ENCODE data around the gene KCNK7. TPM values are rescaled to one million over a fixed set of nuclear protein-coding genes. Genes with fewer than 3 reads are reported as not detected.

KCNK7 gene
- total and polyA plus RNA-seq, 8 donors, result 0.21 to 2.0 (median 0.48) TPM; not detected in 1

- peak within 1 kb of the TSS; percentile 68 to 91 for H3K4me3 ChIP-seq
- H3K36me3 ChIP-seq, result peaks cover 0 to 6% of the 10 kb centered on the region in 2 donors
- peak within 1 kb of the TSS; percentile 89 to 99 for H3K27ac ChIP-seq
- peaks cover 47 to 77% of the 10 kb centered on the region in 2 donors for H3K4me1 ChIP-seq
- TF ChIP-seq CTCF (IDR thresholded peaks at IDR 0.05), result no peak
- ATAC-seq, result peak; percentile 34
- H3K9me3 ChIP-seq, result no peaks in the 10 kb centered on the region
- no peaks in the 10 kb centered on the region for H3K27me3 ChIP-seq
- DNase-seq, result peak; percentile 84 to 99 (median 92)
- intact Hi-C loops (cut with DNase I), result no loop called here
These were observed 23.1 kb downstream of the KCNK7 start, which contains the start of gene FAM89B for GRCh38 chr11:65572356-65573051. Gene FAM89B (plus strand): TSS chr11:65572538. CDS start chr11:65572670, 132 bp downstream.

DNA sequence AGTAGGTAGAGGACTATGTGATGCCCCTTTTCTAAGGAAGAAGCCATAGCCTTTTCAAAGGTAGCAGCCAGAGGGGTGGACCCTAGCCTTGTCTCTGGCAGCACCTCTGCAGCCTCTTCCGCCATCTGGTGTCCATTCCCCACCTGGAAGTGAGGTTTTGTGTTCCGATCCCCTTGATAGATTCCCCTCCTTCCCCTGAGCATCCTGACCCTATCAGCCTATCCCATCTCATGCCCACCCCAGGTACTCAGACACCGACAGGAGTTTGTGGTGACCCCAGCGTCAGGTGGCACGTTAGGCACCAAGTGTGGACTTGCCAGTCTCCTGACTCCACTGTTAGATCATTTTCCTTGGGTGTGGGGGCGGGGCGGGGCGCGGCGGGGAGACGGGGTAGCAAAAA, 23.7 kb downstream of the KCNK7 start:
- Histone ChIP-seq H3K9me3 (no peaks in the 10 kb centered on the region), H3K4me1 (peaks cover 41 to 72% of the 10 kb centered on the region in 2 donors), H3K27ac (peak overlapping the region; percentile 69 to 99), H3K4me3 (peak overlapping the region; percentile 68 to 91), H3K27me3 (no peaks in the 10 kb centered on the region), H3K36me3 (peaks cover 0 to 6% of the 10 kb centered on the region in 2 donors)
- DNase-seq (no peak), ATAC-seq (no peak)
- no peak for TF ChIP-seq CTCF (IDR thresholded peaks at IDR 0.05)
- intact Hi-C loops (cut with DNase I), result no loop called here

GRCh38 chr11:65571420-65571819, 24.2 kb downstream of the KCNK7 start:
- peaks cover 40 to 67% of the 10 kb centered on the region in 2 donors for H3K4me1 ChIP-seq
- H3K9me3 ChIP-seq, result no peaks in the 10 kb centered on the region
- no peak for ATAC-seq
- peak overlapping the region in 1 of 2 donors; percentile 91 for H3K4me3 ChIP-seq
- no peak for DNase-seq
- peaks cover 0 to 6% of the 10 kb centered on the region in 2 donors for H3K36me3 ChIP-seq
- peak overlapping the region in 1 of 2 donors; percentile 99 for H3K27ac ChIP-seq
- H3K27me3 ChIP-seq, result no peaks in the 10 kb centered on the region
- intact Hi-C loops (cut with DNase I), result no loop called here
- TF ChIP-seq CTCF (IDR thresholded peaks at IDR 0.05), result no peak

DNA sequence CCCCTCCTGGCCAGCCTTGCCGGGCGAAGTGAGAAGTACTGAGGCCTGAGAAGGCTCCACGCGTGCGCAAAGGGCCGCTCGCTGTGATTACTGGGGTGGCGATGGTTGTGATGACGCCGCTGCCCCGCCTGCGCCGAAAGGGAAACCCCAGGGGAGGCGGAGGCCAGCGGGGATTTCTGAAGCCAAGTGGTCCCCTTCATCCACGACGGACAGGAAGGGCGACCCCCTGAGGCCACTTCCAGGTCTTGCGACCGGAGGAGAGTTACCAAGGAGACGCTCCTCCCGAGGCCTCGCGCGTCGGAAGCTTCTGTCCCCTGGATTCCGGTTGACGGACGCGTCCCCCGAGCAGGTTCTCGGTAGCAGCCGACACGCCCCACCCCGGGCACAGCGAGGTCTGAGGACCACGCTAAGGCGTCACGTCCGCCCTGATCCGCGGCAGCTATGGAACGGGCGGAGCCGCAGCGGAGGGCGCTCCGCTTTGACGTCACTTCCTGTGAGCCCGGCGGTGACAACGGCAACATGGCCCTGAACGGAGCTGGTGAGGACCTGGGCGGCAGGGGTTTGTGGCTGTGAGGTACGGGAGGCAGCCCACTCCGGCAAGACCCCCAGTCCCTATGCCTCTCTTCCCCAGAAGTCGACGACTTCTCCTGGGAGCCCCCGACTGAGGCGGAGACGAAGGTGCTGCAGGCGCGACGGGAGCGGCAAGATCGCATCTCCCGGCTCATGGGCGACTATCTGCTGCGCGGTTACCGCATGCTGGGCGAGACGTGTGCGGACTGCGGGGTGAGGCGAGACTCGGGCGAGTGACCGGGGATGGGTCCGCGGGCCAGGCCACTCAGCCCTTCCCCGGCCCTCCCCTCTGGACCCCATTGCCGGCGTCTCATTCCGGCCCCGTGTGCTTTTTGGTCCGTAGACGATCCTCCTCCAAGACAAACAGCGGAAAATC, 25.4 kb downstream of the KCNK7 start, which contains the start of gene ZNRD2:
TSS of gene ZNRD2 (plus strand) at position 505 of the 946 bp plus-strand sequence. CDS start at position 520, 15 bp downstream.
- Histone ChIP-seq H3K4me3 (peak within 1 kb of the TSS; percentile 91 to 92), H3K27me3 (no peaks in the 10 kb centered on the region), H3K4me1 (peaks cover 37 to 74% of the 10 kb centered on the region in 2 donors), H3K27ac (peak within 1 kb of the TSS; percentile 94 to 99), H3K36me3 (peaks cover 0 to 6% of the 10 kb centered on the region in 2 donors), H3K9me3 (no peaks in the 10 kb centered on the region)
- TF ChIP-seq CTCF (IDR thresholded peaks at IDR 0.05), result peak; percentile 17 to 49
- ATAC-seq (peak; percentile 79), DNase-seq (peak; percentile 98 to 99 (median 98))
- intact Hi-C loops (cut with DNase I), result no loop called here

Data from left lung (tissue), 10 donors.